Non-pigmented ciliary epithelial cell (primary cell): ENCODE data around the gene RAB44.

Source experiments
- DNase-seq: peaks from one replicate; pipeline ENCODE4 v3.0.0-alpha.2; 2010; ENCODE audit warnings: low read depth

Gene RAB44

GRCh38 chr6:36730424-36731380 lies 33.1 kb downstream of the RAB44 start:
- DNase-seq = no peak

- no peak for DNase-seq
Observed at GRCh38 chr6:36731622-36732310, 34.1 kb downstream of the RAB44 start.

- DNase-seq = no peak
Observed at GRCh38 chr6:36733300-36733699, 35.7 kb downstream of the RAB44 start.

- no peak for DNase-seq
Observed at GRCh38 chr6:36734486-36735060, 36.9 kb downstream of the RAB44 start.

- DNase-seq = no peak
Observed at GRCh38 chr6:36735110-36736071, 37.8 kb downstream of the RAB44 start.

GRCh38 chr6:36737043-36737785 lies 39.6 kb downstream of the RAB44 start:
- DNase-seq = no peak

GRCh38 chr6:36738108-36738507 lies 40.5 kb downstream of the RAB44 start:
- no peak for DNase-seq

- no peak for DNase-seq
Observed at GRCh38 chr6:36739947-36740817, 42.6 kb downstream of the RAB44 start.

GRCh38 chr6:36740818-36741179 lies 43.2 kb downstream of the RAB44 start:
- DNase-seq = no peak

GRCh38 chr6:36742146-36742545 lies 44.5 kb downstream of the RAB44 start:
- no peak for DNase-seq

GRCh38 chr6:36743032-36743431 lies 45.4 kb downstream of the RAB44 start:
- DNase-seq = no peak

GRCh38 chr6:36743538-36744303 lies 46.1 kb downstream of the RAB44 start:
- no peak for DNase-seq

GRCh38 chr6:36744304-36744673 lies 46.7 kb downstream of the RAB44 start:
- no peak for DNase-seq

GRCh38 chr6:36745283-36745682 lies 47.7 kb downstream of the RAB44 start:
- no peak for DNase-seq

- DNase-seq = no peak
Observed at GRCh38 chr6:36745836-36746235, 48.2 kb downstream of the RAB44 start.

- no peak for DNase-seq
Observed at GRCh38 chr6:36746251-36746650, 48.6 kb downstream of the RAB44 start.

GRCh38 chr6:36749829-36750489 lies 52.3 kb downstream of the RAB44 start:
- DNase-seq = no peak

GRCh38 chr6:36751091-36751490 lies 53.5 kb downstream of the RAB44 start:
- no peak for DNase-seq

- DNase-seq = no peak
Observed at GRCh38 chr6:36751833-36752186, 54.2 kb downstream of the RAB44 start.
